H1 (cell line): Measurements from ENCODE around the gene EIF2S1. TPM values are rescaled to one million over a fixed set of nuclear protein-coding genes. Genes with fewer than 3 reads are reported as not detected.

Experiments used
- HDAC2 ChIP-seq, 2 experiments: fragments of 300-600 bp in 1 of 2; sonication (generic) in 1 of 2; IDR thresholded peaks; 2 replicates each; pipeline ENCODE4 v1.6.1; 2011 to 2012; ENCODE audit warnings: low read depth in 2 of 2, low read length in 2 of 2, mild to moderate bottlenecking in 2 of 2, moderate library complexity in 2 of 2, borderline replicate concordance in 1 of 2, inconsistent platforms in 1 of 2
- JUN ChIP-seq: IDR thresholded peaks from 2 replicates; pipeline ENCODE4 v1.6.1; 2011; ENCODE audit warnings: low read depth, mild to moderate bottlenecking, improper control_type of control experiment, low read length
- KDM4A ChIP-seq: IDR thresholded peaks from one replicate; pipeline ENCODE4 v1.7.1; 2012; ENCODE audit warnings: low read depth, mild to moderate bottlenecking, moderate library complexity, low read length, inconsistent platforms; ENCODE audit not compliant: severe bottlenecking
- NANOG ChIP-seq: IDR thresholded peaks from 2 replicates; pipeline ENCODE4 v1.6.1; 2011; ENCODE audit warnings: low read length, low read depth, mild to moderate bottlenecking, inconsistent platforms; ENCODE audit not compliant: insufficient read depth, poor library complexity, severe bottlenecking
- polyA plus RNA-seq, 7 experiments: library from polyadenylated mRNA; depleted of rRNA in 3 of 7; stranded (reverse) in 5 of 7; unstranded in 2 of 7; fragments of >200 nt in 5 of 7; fragments of 200-250 nt in 2 of 7; gene quantifications; 1 replicate in 5 of 7; 2 replicates in 1 of 7; 4 replicates in 1 of 7; pipeline versions ENCODE4 v1.2.1 to v1.2.3, GENCODE V29; 2011 to 2013; ENCODE audit warnings: missing spikeins in 2 of 7, mixed read lengths in 2 of 7
- total RNA-seq: library from RNA; stranded (reverse); fragmentation: NEBNext Ultra II Directional; extraction: Animal tissue kit (Norgen Biotek cat#: 25700); gene quantifications from 2 replicates; pipeline ENCODE4 v1.2.1, GENCODE V29; 2021

The EIF2S1 gene
- total and polyA plus RNA-seq, 2 of the 8 experiments (the other 6 are each of a cell fraction or from before 2014, with no cell fraction given), result 35.1 to 146 TPM

- TF ChIP-seq KDM4A (no peak), HDAC2 (IDR thresholded peaks at IDR 0.05; ENCODE audit: borderline replicate concordance in 1 of 2, low read depth in 2 of 2, low read length in 2 of 2) (no peak), JUN (no peak), NANOG (no peak)
Measured at GRCh38 chr14:67389275-67389674, 29.1 kb downstream of the EIF2S1 start (continued).
